Uterus (tissue), 4 donors: ENCODE data around the gene ZNF273. TPM values are rescaled to one million over a fixed set of nuclear protein-coding genes. Genes with fewer than 3 reads are reported as not detected.
"Not testable (repeated sequence)": the region's sequence is repeated elsewhere in the genome, so short reads cannot be mapped to it uniquely, and the experiment has no call there.

Source experiments
- DNase-seq, 2 donors: peaks; one replicate each; pipeline ENCODE4 v3.0.0-alpha.2; 2019 to 2020
- H3K27ac ChIP-seq, 2 donors: fragments of 200-600 bp; sonication (generic); 1 replicate in 1 of 2; 2 replicates in 1 of 2; pipeline ENCODE4 v1.5.1; 2016 to 2018
- H3K27me3 ChIP-seq, 2 donors: fragments of 200-600 bp; sonication (generic); one replicate each; pipeline ENCODE4 v1.5.1; 2018 to 2019; ENCODE audit warnings: control low read depth in 1 of 2
- H3K36me3 ChIP-seq, 2 donors: fragments of 200-600 bp; sonication (generic); one replicate each; pipeline ENCODE4 v1.5.1; 2019; ENCODE audit warnings: control low read depth in 1 of 2
- H3K4me1 ChIP-seq, 2 donors: fragments of 200-600 bp; sonication (generic); one replicate each; pipeline ENCODE4 v1.5.1; 2018 to 2019; ENCODE audit warnings: control low read depth in 1 of 2
- H3K4me3 ChIP-seq, 2 donors: fragments of 200-600 bp; sonication (generic); 1 replicate in 1 of 2; 2 replicates in 1 of 2; pipeline ENCODE4 v1.5.1; 2018 to 2019; ENCODE audit warnings: mild to moderate bottlenecking in 1 of 2
- H3K9me3 ChIP-seq, 2 donors: fragments of 200-600 bp; sonication (generic); one replicate each; pipeline ENCODE4 v1.5.1; 2019; ENCODE audit warnings: control low read depth in 1 of 2
- CTCF ChIP-seq, 4 experiments: fragments of 200-600 bp in 2 of 4; fragments of 450-650 bp in 2 of 4; sonication (generic) in 2 of 4; IDR thresholded peaks; one replicate each; pipeline ENCODE4 v1.5.1; 2016 to 2019; ENCODE audit warnings: antibody characterized with exemption in 4 of 4, mild to moderate bottlenecking in 2 of 4, moderate library complexity in 1 of 4
- POLR2A ChIP-seq, 2 donors: fragments of 450-650 bp; IDR thresholded peaks; one replicate each; pipeline ENCODE4 v1.6.1; 2016; ENCODE audit warnings: antibody characterized with exemption in 2 of 2, mild to moderate bottlenecking in 1 of 2, moderate library complexity in 1 of 2
- intact Hi-C: fragments of 100-400 bp; cut with DNase I; formaldehyde crosslinking; loops from one replicate; pipeline ENCODE4 v1.15.1; 2023; ENCODE audit warnings: low total_unique reads
- total RNA-seq, 4 donors: library from RNA; depleted of rRNA in 3 of 4; stranded (reverse); fragments of >200 nt in 3 of 4; gene quantifications; one replicate each; pipeline versions ENCODE4 v1.1.0 to v1.2.4, GENCODE V29; 2014 to 2023
- donor health status: DM: yes; HTN: yes; CAD: no.

The ZNF273 gene
- total RNA-seq, 4 donors from 2014 or later, result 1.5 to 21.8 (median 8.0) TPM

- no peaks in the 10 kb centered on the region for H3K9me3 ChIP-seq
- peaks cover 0 to 7% of the 10 kb centered on the region in 2 donors for H3K4me1 ChIP-seq
- H3K27ac ChIP-seq, result no peak overlapping the region
- no peaks in the 10 kb centered on the region for H3K36me3 ChIP-seq
- no peak for DNase-seq
- H3K27me3 ChIP-seq, result no peaks in the 10 kb centered on the region
- peak overlapping the region; percentile 32 to 37 for H3K4me3 ChIP-seq
- intact Hi-C loops, result no loop called here
- no peak for TF ChIP-seq CTCF (IDR thresholded peaks at IDR 0.05)
- no peak for TF ChIP-seq POLR2A (IDR thresholded peaks at IDR 0.05)
Measured at GRCh38 chr7:64889686-64890162, 13.3 kb upstream of the ZNF273 start.

DNA sequence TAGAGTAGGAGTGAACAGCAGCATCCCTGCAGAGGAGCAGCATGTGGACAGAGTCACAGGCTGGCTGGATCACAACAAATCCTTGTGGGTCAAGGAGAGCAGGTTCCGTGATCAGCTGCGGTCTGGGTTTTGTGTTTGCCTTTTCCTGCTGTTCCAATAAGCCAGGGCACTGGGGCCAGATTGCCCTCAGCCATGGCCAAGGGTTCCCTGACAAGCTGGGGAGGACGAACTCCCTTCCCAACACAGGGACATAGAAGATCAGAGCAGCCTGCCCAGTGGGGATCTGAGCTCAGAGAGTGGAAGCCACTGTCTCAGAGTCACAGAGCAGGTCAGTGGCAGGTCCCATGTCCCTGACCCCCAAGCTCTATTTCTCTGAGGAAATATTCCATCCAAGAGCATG lies 12.8 kb upstream of the ZNF273 start:
- H3K4me1 ChIP-seq, H3K9me3 ChIP-seq, H3K36me3 ChIP-seq, H3K27ac ChIP-seq, H3K4me3 ChIP-seq, H3K27me3 ChIP-seq, DNase-seq, intact Hi-C loops: not testable (repeated sequence)

DNA sequence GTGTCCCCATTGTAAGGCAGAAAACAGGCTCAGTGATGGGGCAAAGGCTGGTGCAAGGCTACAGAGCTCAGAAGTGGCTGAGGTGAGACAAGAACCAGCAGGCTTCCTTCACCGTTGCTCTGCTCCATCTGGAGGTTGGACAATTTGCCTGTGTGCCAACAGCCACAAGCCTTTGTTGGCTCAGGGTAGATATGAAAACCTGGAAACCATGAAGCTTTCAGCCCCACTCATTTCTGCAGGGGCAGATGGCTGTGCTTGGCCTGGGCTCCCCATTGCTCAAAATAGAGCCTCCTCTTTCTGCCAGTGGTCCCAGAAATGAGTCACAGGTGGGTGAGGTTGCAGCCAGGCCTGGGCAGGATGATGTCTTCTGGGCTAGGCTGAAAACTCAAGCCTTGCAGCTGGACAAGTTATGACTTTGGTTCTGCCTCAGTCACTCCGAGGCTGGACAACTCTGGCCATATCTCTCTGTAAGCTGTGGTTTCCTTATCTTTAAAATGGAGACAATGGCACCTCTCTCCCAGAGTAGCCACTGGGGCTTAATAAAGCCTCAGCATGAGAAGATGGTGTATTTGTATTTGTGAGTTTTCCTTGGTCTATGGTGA lies 12.2 kb upstream of the ZNF273 start:
- Histone ChIP-seq H3K27ac (no peak overlapping the region), H3K9me3 (no peaks in the 10 kb centered on the region), H3K4me3 (no peak overlapping the region), H3K4me1 (peaks cover 0 to 7% of the 10 kb centered on the region in 2 donors), H3K36me3 (no peaks in the 10 kb centered on the region), H3K27me3 (no peaks in the 10 kb centered on the region)
- intact Hi-C loops, result no loop called here
- no peak for TF ChIP-seq CTCF (IDR thresholded peaks at IDR 0.05)
- no peak for TF ChIP-seq POLR2A (IDR thresholded peaks at IDR 0.05)
- no peak for DNase-seq

DNA sequence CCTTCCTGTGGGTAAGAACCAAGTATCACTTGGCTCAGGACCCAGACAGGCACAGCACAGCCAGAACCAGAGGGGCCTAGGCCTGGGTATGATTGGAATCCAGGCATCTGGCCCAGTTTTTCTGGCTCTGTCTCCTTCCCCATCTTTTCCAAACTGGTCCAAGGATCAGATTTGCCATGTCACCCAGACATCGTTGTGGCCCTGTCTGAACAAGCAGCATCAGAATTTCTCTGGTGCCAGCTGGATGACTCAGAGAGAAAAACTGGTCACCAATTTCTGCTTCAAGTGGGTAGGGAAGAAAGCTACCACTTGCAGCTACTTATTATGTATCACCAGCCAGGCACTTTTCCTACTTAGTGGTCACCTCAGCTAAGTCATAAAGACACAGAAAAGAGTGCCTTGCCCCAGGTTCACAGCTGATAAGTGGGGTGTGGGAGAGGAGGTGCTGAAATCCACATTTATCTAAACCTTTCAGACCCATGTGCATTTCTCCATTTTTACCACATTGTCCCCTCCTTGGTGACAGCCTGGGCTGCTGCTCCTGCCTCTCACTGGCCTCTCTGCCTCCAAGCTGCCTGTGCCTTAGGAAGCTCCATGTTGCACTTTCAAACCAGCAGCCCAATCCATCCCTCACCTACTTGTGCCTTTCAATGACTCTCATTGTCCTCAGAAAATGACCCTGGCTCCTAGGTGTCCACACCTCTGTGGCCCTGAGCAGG lies 11.6 kb upstream of the ZNF273 start:
- H3K27me3 ChIP-seq, H3K36me3 ChIP-seq, DNase-seq, intact Hi-C loops, H3K27ac ChIP-seq, H3K4me3 ChIP-seq, H3K9me3 ChIP-seq, H3K4me1 ChIP-seq: not testable (repeated sequence)

GRCh38 chr7:64892116-64892515 lies 11.0 kb upstream of the ZNF273 start:
- no peaks in the 10 kb centered on the region for H3K36me3 ChIP-seq
- H3K4me3 ChIP-seq, result no peak overlapping the region
- intact Hi-C loops, result no loop called here
- DNase-seq, result no peak
- H3K9me3 ChIP-seq, result no peaks in the 10 kb centered on the region
- TF ChIP-seq CTCF (IDR thresholded peaks at IDR 0.05), result no peak
- peaks cover 0 to 7% of the 10 kb centered on the region in 2 donors for H3K4me1 ChIP-seq
- no peaks in the 10 kb centered on the region for H3K27me3 ChIP-seq
- no peak overlapping the region for H3K27ac ChIP-seq

DNA sequence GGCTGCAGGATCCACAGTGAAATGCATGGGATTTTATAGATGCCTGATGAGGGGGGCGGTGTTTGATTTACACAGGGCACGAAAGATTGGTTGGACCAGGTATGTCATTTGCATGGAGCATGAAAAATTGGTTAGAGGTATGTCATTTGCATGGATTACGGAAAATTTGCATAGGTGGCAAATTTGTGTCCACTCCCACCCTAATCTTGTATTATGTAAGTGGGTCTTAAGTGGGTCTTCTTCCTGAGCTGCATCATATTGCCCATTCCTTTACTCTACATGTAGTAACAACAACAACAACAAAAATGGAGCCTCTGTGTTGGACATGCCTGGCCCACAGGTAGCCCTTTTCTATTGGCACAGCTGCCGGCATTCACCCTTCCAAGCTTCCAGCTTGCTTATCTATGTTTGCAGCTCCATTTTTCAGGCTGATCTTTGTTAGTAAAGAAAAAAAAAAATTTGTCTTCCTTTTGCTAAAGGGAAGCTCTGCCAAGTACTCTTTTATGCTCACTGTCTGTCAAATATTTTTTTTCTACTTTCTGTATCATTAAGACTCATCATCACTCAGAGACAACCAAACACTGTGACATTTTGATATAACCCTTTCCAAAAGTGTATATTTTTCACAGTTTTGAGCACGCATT lies 10.3 kb upstream of the ZNF273 start:
- TF ChIP-seq CTCF (IDR thresholded peaks at IDR 0.05), result no peak
- TF ChIP-seq POLR2A (IDR thresholded peaks at IDR 0.05), result no peak
- Histone ChIP-seq H3K4me3 (no peak overlapping the region), H3K4me1 (peaks cover 0 to 7% of the 10 kb centered on the region in 2 donors), H3K27me3 (no peaks in the 10 kb centered on the region), H3K27ac (no peak overlapping the region), H3K36me3 (no peaks in the 10 kb centered on the region), H3K9me3 (no peaks in the 10 kb centered on the region)
- no peak for DNase-seq
- intact Hi-C loops, result no loop called here
